Epithelial cell of esophagus (primary cell): ENCODE results near the gene KMO.

Experiments used
- DNase-seq: peaks from one replicate; pipeline ENCODE4 v3.0.0; 2010; ENCODE audit warnings: low read depth
- H3K4me3 ChIP-seq: 2 replicates; pipeline ENCODE4 v1.5.1; 2011; ENCODE audit warnings: mild to moderate bottlenecking, low read length, control low read depth
- TF ChIP-seq, protein P1 (sequence below): IDR thresholded peaks from 2 replicates; pipeline ENCODE4 v1.5.1; 2011; ENCODE audit warnings: low read depth, mild to moderate bottlenecking, low read length, control low read depth, inconsistent platforms; ENCODE audit not compliant: insufficient read depth; ENCODE audit errors: missing control alignments

Gene KMO

DNA sequence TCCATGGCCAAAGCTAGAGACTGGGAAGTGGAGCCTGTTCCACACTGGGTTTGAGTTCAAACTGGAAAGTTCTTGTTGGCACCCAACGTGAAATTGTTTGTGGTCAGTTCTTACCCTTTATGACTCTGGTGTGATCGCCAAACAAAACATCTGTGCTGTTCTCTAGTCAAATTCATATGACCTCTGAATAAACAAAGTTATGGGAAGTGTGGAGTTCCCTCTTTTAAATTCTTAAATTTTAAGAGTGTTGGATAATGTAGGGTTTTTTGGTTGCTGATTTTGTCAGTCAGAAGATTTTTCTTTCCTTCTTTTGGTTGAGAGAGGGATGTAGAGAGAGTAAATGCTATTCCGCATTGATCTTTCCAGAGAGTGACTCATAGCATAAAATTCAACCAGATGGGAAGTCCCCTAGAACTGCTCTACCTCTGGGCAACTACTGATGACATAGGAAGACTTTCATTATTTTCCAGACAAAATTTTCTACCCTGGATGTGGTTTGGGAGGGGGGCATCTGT lies 71.6 kb downstream of the KMO start:
- DNase-seq, result no peak
- TF ChIP-seq, protein P1, sequence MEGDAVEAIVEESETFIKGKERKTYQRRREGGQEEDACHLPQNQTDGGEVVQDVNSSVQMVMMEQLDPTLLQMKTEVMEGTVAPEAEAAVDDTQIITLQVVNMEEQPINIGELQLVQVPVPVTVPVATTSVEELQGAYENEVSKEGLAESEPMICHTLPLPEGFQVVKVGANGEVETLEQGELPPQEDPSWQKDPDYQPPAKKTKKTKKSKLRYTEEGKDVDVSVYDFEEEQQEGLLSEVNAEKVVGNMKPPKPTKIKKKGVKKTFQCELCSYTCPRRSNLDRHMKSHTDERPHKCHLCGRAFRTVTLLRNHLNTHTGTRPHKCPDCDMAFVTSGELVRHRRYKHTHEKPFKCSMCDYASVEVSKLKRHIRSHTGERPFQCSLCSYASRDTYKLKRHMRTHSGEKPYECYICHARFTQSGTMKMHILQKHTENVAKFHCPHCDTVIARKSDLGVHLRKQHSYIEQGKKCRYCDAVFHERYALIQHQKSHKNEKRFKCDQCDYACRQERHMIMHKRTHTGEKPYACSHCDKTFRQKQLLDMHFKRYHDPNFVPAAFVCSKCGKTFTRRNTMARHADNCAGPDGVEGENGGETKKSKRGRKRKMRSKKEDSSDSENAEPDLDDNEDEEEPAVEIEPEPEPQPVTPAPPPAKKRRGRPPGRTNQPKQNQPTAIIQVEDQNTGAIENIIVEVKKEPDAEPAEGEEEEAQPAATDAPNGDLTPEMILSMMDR, result no peak
- H3K4me3 ChIP-seq, result no peak overlapping the region

DNA sequence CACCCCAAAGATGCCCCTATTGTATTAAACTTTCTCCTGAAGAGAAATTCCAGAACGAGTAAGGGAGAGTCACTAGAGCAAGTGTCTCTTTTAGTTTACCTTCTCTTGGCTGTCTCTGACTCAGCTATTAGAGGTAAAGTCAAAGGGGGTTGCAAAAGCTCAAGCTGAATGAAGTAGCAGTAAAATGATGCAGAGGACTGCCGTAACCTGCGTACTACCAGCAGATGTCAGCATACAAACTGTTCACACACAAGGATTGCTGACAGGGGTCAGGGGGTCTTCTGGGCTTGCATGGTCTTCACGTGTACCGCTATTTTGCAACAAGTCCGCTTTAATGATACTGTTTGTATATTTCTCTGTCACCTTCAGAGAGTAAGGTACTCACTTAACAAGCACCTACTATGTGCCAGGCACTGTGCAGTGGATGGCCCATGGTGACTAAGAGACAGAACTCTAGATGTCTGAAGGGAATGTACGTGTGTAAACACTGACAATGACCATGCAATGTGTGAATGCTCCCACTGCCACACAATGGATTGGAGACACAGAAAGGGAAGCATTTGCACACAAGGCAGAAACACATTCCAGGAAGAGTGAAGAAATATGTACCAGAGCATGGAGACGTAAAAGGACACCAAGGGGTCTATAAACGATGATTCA lies 73.1 kb downstream of the KMO start:
- DNase-seq, result peak; percentile 71
- TF ChIP-seq, protein P1, result peak; percentile 39
- no peak overlapping the region for H3K4me3 ChIP-seq

DNA sequence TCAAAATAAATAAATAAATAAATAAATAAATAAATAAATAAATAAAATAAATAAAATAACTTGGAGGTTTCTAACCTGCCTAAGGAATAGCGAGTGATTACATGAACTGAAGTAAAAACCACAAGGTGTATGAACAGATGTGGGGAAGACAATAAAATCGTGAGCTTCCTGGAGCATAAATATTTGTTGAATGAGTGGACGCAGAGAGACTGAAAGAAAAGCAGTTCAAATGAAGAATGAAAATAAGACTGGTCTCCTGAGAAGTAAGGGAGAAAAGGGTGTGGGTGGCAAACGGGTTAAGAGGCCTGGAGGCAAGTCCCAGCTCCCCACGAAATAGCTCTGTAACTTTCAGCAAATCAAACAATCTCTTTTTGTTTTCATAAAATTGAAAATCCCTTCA lies 74.4 kb downstream of the KMO start:
- no peak overlapping the region for H3K4me3 ChIP-seq
- DNase-seq, result peak; percentile 86
- TF ChIP-seq, protein P1, result no peak

DNA sequence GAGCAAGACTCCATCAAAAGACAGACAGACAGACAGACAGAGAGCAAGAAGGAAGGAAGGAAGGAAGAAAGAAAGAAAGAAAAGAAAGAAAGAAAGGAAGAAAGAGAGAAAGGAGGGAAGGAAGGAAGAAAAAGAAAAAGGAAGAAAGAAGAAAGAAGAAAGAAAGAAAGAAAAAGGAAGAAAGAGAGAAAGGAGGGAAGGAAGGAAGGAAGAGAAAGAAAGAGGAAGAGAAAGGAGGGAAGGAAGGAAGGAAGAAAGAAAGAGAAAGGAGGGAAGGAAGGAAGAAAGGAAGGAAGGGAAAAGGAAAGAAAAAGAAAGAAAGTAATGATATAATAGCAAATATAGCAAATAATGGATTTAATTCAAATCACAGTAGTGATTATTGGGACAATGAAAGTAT lies 75.3 kb downstream of the KMO start:
- TF ChIP-seq, protein P1, result no peak
- DNase-seq, result no peak
- no peak overlapping the region for H3K4me3 ChIP-seq

DNA sequence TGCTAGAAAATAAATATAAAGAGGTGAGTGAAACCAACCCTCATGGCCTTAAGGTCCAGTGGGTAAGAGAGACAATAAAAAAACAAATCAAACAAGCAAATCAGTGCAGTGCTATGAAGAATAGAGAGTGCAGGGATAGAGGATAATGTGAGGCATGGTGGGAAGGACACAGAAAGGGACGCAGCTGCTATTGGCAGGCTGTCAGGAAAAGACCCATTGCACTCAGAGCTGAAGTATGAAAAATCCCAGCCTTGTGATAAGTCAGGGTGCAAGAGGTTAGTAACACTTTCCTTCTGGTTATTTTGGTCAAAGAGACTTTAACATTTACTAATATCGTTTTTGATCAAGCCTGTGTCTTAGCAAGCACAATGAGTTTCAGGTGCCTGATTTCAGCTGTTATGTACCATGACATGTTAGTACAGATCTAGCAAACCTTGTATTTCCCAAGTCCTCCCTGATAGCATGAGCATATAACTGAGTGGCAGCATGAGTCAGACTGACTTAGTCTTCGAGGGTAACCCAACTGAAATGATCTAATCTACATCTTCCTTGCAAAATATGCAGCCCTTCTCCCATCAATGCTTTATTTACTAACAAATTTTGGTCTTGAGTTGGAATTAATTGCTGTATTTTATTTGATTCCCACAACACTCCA lies 76.3 kb downstream of the KMO start:
- no peak overlapping the region for H3K4me3 ChIP-seq
- TF ChIP-seq, protein P1, result no peak
- DNase-seq, result peak; percentile 97

DNA sequence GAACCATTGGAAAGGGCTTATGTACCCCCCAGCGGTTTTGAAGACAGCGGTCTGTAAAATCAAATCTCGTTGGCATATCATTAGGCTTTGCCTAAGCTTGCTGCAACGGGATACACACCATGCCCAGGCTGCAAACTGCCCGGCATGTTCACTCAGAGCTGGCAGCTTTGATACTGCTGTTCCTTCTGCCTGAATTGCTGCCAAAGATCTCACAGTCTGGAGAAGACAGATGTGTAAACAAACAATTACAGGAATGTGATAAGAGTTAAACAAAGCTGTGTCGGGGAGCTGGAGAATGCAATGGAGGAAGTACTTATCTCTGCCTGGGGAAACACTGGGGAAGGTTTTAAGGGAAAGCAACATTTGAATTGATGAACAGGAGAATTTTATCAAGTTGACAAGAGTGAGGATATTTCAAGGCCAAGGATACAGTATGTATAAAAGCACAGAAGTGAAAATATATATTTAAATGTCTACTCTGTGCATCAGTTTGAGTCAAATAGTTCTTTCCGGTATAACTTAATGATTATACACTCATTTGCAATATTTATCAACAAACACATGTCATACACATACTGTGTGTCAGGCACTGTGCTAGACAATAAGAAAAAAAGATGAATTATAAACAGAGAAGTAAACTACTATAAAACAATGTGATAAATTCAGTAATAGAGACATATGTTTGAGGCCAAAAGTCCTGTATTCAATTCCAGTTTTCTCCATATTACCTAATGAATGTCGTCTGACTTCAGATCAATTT lies 78.1 kb downstream of the KMO start:
- DNase-seq, result peak; percentile 65
- TF ChIP-seq, protein P1, result no peak
- H3K4me3 ChIP-seq, result no peak overlapping the region
